ENCODE measurements around the gene KRTAP10-12.

- TF ChIP-seq CTCF (IDR thresholded peaks at IDR 0.05) (no peak), POLR2A (IDR thresholded peaks at IDR 0.05; ENCODE audit: low read depth) (no peak)
Observed at GRCh38 chr21:44710294-44710665, 13.3 kb downstream of the KRTAP10-12 start.
